ENCODE measurements around the gene TEK.

The TEK gene

GRCh38 chr9:27150746-27151406, 41.9 kb downstream of the TEK start:
- TF ChIP-seq POLR2AphosphoS5 (IDR thresholded peaks at IDR 0.05; ENCODE audit: low read depth) (no peak), SPI1 (IDR thresholded peaks at IDR 0.05; ENCODE audit: borderline replicate concordance, low read depth) (no peak), CTCF (IDR thresholded peaks at IDR 0.05; ENCODE audit: insufficient read depth, low read length) (no peak), GABPA (IDR thresholded peaks at IDR 0.05; ENCODE audit: low read depth) (no peak)
- TF ChIP-seq, protein P1, sequence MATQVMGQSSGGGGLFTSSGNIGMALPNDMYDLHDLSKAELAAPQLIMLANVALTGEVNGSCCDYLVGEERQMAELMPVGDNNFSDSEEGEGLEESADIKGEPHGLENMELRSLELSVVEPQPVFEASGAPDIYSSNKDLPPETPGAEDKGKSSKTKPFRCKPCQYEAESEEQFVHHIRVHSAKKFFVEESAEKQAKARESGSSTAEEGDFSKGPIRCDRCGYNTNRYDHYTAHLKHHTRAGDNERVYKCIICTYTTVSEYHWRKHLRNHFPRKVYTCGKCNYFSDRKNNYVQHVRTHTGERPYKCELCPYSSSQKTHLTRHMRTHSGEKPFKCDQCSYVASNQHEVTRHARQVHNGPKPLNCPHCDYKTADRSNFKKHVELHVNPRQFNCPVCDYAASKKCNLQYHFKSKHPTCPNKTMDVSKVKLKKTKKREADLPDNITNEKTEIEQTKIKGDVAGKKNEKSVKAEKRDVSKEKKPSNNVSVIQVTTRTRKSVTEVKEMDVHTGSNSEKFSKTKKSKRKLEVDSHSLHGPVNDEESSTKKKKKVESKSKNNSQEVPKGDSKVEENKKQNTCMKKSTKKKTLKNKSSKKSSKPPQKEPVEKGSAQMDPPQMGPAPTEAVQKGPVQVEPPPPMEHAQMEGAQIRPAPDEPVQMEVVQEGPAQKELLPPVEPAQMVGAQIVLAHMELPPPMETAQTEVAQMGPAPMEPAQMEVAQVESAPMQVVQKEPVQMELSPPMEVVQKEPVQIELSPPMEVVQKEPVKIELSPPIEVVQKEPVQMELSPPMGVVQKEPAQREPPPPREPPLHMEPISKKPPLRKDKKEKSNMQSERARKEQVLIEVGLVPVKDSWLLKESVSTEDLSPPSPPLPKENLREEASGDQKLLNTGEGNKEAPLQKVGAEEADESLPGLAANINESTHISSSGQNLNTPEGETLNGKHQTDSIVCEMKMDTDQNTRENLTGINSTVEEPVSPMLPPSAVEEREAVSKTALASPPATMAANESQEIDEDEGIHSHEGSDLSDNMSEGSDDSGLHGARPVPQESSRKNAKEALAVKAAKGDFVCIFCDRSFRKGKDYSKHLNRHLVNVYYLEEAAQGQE (IDR thresholded peaks at IDR 0.05; ENCODE audit: insufficient replicate concordance, low read depth), result no peak
- H3K27me3 ChIP-seq (ENCODE audit: insufficient read depth, poor library complexity, severe bottlenecking), result no peaks in the 10 kb centered on the region
- no peak overlapping the region for H3K27ac ChIP-seq (replicated peaks)
- no peak overlapping the region for H3K4me3 ChIP-seq (replicated peaks; ENCODE audit: insufficient read depth, low read length)
- DNase-seq (ENCODE audit: low read depth in 1 of 2, low spot score in 1 of 2), result no peak

- TF ChIP-seq, protein P1 (IDR thresholded peaks at IDR 0.05; ENCODE audit: insufficient replicate concordance, low read depth), result no peak
- no peak for TF ChIP-seq CTCF (IDR thresholded peaks at IDR 0.05; ENCODE audit: insufficient read depth, low read length)
- DNase-seq (ENCODE audit: low read depth in 1 of 2, low spot score in 1 of 2), result no peak
- Histone ChIP-seq H3K27me3 (ENCODE audit: insufficient read depth, poor library complexity, severe bottlenecking) (no peaks in the 10 kb centered on the region), H3K27ac (replicated peaks) (no peak overlapping the region), H3K4me3 (replicated peaks; ENCODE audit: insufficient read depth, low read length) (no peak overlapping the region)
Observed at GRCh38 chr9:27151693-27152404, 42.8 kb downstream of the TEK start.

DNA sequence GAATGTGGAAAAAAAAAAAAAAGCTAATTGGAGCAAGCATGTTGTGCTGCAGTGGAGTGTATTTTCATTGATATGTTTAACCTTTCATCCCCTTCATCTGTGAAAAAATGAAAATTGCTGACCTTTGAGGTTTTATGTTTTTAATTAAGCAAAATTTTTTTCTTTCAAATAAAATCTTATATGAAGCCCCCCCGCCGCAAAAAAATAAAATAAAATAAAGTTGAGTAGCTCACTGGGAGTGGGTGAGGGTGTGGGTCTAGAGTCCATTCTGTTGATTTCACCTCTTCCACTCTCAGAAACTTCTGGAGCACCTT, 43.3 kb downstream of the TEK start:
- Histone ChIP-seq H3K4me3 (replicated peaks; ENCODE audit: insufficient read depth, low read length) (no peak overlapping the region), H3K27me3 (ENCODE audit: insufficient read depth, poor library complexity, severe bottlenecking) (no peaks in the 10 kb centered on the region), H3K27ac (replicated peaks) (no peak overlapping the region)
- no peak for DNase-seq (ENCODE audit: low read depth in 1 of 2, low spot score in 1 of 2)
- TF ChIP-seq, protein P1 (IDR thresholded peaks at IDR 0.05; ENCODE audit: insufficient replicate concordance, low read depth), result no peak
- TF ChIP-seq POLR2AphosphoS5 (IDR thresholded peaks at IDR 0.05; ENCODE audit: low read depth) (no peak), CTCF (IDR thresholded peaks at IDR 0.05; ENCODE audit: insufficient read depth, low read length) (no peak), SPI1 (IDR thresholded peaks at IDR 0.05; ENCODE audit: borderline replicate concordance, low read depth) (no peak), GABPA (IDR thresholded peaks at IDR 0.05; ENCODE audit: low read depth) (no peak)
